ENCODE results near the gene FHOD3. TPM values are rescaled to one million over a fixed set of nuclear protein-coding genes. Genes with fewer than 3 reads are reported as not detected.

Gene FHOD3
- polyA plus RNA-seq, 2 of the 4 experiments (the other 2 are of a cell fraction) = 2.5 to 3.6 TPM

DNA sequence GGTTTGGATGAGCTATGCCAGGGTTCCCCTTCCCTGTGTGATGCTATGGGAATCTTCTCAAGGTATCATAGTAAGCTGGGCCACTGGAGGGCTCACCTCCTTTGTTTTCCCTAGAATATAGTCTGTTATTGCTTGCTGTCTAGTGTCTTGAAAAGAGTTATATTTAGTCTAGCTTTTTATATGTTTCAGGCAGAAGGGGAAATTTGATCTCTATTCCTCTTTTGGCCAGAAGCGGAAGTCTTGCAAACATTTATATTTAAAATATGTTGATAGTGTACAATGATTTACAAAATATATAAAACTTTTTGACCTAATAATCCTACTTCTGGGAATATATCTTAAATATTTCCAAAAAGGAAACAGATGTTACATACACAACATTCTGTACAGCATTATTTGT lies 260.7 kb downstream of the FHOD3 start:
- ATAC-seq = no peak
- H3K9me3 ChIP-seq = no peaks in the 10 kb centered on the region
- POLR2A ChIA-PET = no interaction called here
- no peak overlapping the region for H3K4me2 ChIP-seq
- H3K27ac ChIP-seq = no peak overlapping the region
- no peak for FAIRE-seq
- TF ChIP-seq ESRRA (IDR thresholded peaks at IDR 0.05; ENCODE audit: borderline replicate concordance, low read length) (no peak), HOXA7 (CRISPR knock-in tag; IDR thresholded peaks at IDR 0.05) (no peak), ZSCAN20 (CRISPR knock-in tag; IDR thresholded peaks at IDR 0.05) (no peak), ZFP36 (IDR thresholded peaks at IDR 0.05; ENCODE audit: borderline replicate concordance, partially characterized antibody) (no peak), HEYL (CRISPR knock-in tag; IDR thresholded peaks at IDR 0.05) (no peak), BHLHE40 (IDR thresholded peaks at IDR 0.05; ENCODE audit: low read depth, low read length) (no peak), SMC3 (IDR thresholded peaks at IDR 0.05) (no peak), MAZ (IDR thresholded peaks at IDR 0.05; ENCODE audit: borderline replicate concordance, low read depth, low read length) (no peak), JUNB (IDR thresholded peaks at IDR 0.05) (no peak), FOSL2 (IDR thresholded peaks at IDR 0.05) (no peak), FOSL2 (CRISPR knock-in tag; IDR thresholded peaks at IDR 0.05) (no peak), SREBF2 (IDR thresholded peaks at IDR 0.05) (no peak), ZC3H11A (IDR thresholded peaks at IDR 0.05) (no peak), TFCP2L1 (CRISPR knock-in tag; IDR thresholded peaks at IDR 0.05) (no peak), RAD21 (conservative IDR thresholded peaks at IDR 0.05 in 1 of 2, IDR thresholded peaks at IDR 0.05 in 1 of 2) (no peak), FOSB (CRISPR knock-in tag; IDR thresholded peaks at IDR 0.05) (no peak), RNF2 (IDR thresholded peaks at IDR 0.05; ENCODE audit: borderline replicate concordance, low read depth) (no peak)
- TF ChIP-seq, protein P1, sequence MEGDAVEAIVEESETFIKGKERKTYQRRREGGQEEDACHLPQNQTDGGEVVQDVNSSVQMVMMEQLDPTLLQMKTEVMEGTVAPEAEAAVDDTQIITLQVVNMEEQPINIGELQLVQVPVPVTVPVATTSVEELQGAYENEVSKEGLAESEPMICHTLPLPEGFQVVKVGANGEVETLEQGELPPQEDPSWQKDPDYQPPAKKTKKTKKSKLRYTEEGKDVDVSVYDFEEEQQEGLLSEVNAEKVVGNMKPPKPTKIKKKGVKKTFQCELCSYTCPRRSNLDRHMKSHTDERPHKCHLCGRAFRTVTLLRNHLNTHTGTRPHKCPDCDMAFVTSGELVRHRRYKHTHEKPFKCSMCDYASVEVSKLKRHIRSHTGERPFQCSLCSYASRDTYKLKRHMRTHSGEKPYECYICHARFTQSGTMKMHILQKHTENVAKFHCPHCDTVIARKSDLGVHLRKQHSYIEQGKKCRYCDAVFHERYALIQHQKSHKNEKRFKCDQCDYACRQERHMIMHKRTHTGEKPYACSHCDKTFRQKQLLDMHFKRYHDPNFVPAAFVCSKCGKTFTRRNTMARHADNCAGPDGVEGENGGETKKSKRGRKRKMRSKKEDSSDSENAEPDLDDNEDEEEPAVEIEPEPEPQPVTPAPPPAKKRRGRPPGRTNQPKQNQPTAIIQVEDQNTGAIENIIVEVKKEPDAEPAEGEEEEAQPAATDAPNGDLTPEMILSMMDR (IDR thresholded peaks at IDR 0.05) = no peak
- H3K4me1 ChIP-seq = no peaks in the 10 kb centered on the region
- DNase-seq (ENCODE audit: low read depth in 1 of 2, low spot score in 1 of 2) = no peak
- H3K4me3 ChIP-seq = no peak overlapping the region
- CTCF ChIA-PET = no interaction called here
- 84% methylated on average over 1 of the region's 1 CpG for WGBS (ENCODE audit: missing lambda C conversion rate)

DNA sequence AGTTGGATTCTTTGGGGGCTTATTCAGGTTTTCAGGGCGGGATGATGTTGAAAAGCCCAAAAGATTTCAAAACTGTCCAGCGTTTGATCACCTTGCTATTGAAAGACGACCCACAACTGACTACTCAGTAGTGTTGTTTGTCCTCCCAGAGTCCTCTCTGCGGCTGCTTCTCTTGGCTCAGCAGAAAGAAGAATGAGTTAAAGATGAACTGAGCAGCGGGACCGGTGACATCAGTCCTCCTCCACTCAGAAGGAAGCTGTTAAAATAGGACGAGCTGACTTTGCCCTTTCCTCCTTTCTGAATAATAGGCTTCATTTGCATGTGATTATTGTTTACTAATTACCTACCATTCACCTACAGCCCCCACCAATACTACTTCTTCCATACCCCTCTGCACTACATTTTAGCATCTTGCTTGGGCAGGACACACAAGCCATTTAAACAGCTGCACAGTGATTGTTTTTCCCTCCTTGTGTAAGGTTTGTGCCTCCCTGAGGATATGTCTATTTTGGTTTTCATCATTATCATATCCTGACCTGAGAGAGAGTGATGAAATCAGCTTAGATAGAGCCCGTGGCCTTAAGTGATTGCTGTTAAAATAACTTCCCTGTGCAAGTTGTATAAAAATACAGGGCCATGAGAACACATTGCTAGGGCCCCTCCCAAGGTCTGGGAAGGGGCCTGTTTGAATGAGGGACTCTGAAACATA lies 261.8 kb downstream of the FHOD3 start:
- DNase-seq (ENCODE audit: low read depth in 1 of 2, low spot score in 1 of 2) (no peak), ATAC-seq (no peak), FAIRE-seq (no peak)
- Histone ChIP-seq H3K4me1 (no peaks in the 10 kb centered on the region), H3K4me2 (no peak overlapping the region), H3K27ac (no peak overlapping the region), H3K4me3 (no peak overlapping the region), H3K9me3 (no peaks in the 10 kb centered on the region)
- ChIA-PET POLR2A (no interaction called here), CTCF (no interaction called here)
- TF ChIP-seq TP53 (CRISPR knock-in tag; IDR thresholded peaks at IDR 0.05) (no peak), JUN (IDR thresholded peaks at IDR 0.05) (no peak), NPAS2 (CRISPR knock-in tag; IDR thresholded peaks at IDR 0.05; ENCODE audit: borderline replicate concordance) (no peak), BHLHE40 (IDR thresholded peaks at IDR 0.05; ENCODE audit: low read depth, low read length) (no peak), CBX8 (IDR thresholded peaks at IDR 0.05) (no peak), EHF (CRISPR knock-in tag; IDR thresholded peaks at IDR 0.05) (no peak), SREBF2 (IDR thresholded peaks at IDR 0.05) (no peak), HEYL (CRISPR knock-in tag; IDR thresholded peaks at IDR 0.05) (no peak), MAZ (IDR thresholded peaks at IDR 0.05; ENCODE audit: borderline replicate concordance, low read depth, low read length) (no peak), FOSB (CRISPR knock-in tag; IDR thresholded peaks at IDR 0.05) (no peak), HOXB13 (CRISPR knock-in tag; IDR thresholded peaks at IDR 0.05; ENCODE audit: low read depth) (no peak), POLR2AphosphoS2 (conservative IDR thresholded peaks at IDR 0.05; ENCODE audit: low read length) (no peak), NFE2L2 (conservative IDR thresholded peaks at IDR 0.05; ENCODE audit: low read length) (no peak), FOSL2 (IDR thresholded peaks at IDR 0.05) (no peak), FOSL2 (CRISPR knock-in tag; IDR thresholded peaks at IDR 0.05) (no peak)
- TF ChIP-seq, protein P1 (IDR thresholded peaks at IDR 0.05) = no peak
- TF ChIP-seq, protein P2, sequence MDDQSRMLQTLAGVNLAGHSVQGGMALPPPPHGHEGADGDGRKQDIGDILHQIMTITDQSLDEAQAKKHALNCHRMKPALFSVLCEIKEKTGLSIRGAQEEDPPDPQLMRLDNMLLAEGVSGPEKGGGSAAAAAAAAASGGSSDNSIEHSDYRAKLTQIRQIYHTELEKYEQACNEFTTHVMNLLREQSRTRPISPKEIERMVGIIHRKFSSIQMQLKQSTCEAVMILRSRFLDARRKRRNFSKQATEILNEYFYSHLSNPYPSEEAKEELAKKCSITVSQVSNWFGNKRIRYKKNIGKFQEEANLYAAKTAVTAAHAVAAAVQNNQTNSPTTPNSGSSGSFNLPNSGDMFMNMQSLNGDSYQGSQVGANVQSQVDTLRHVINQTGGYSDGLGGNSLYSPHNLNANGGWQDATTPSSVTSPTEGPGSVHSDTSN (IDR thresholded peaks at IDR 0.05) = no peak
- TF ChIP-seq, protein P3, sequence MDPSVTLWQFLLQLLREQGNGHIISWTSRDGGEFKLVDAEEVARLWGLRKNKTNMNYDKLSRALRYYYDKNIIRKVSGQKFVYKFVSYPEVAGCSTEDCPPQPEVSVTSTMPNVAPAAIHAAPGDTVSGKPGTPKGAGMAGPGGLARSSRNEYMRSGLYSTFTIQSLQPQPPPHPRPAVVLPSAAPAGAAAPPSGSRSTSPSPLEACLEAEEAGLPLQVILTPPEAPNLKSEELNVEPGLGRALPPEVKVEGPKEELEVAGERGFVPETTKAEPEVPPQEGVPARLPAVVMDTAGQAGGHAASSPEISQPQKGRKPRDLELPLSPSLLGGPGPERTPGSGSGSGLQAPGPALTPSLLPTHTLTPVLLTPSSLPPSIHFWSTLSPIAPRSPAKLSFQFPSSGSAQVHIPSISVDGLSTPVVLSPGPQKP (IDR thresholded peaks at IDR 0.05; ENCODE audit: low read depth, low read length) = no peak
- WGBS (ENCODE audit: missing lambda C conversion rate) = 38% methylated on average over 8 of the region's 8 CpGs
